WI38 (cell line): ENCODE measurements around the gene IRS1.
"Not testable (repeated sequence)": the region's sequence is repeated elsewhere in the genome, so short reads cannot be mapped to it uniquely, and the experiment has no call there.

Experiments
- H3K4me3 ChIP-seq: 2 replicates; pipeline ENCODE4 v1.5.1; 2011; ENCODE audit warnings: low read depth, mild to moderate bottlenecking, control low read depth, low read length
- TF ChIP-seq, protein P1 (sequence below): IDR thresholded peaks from 2 replicates; pipeline ENCODE4 v1.5.1; 2012; ENCODE audit warnings: low read depth, mild to moderate bottlenecking, control low read depth, low read length

IRS1 gene, protein sequence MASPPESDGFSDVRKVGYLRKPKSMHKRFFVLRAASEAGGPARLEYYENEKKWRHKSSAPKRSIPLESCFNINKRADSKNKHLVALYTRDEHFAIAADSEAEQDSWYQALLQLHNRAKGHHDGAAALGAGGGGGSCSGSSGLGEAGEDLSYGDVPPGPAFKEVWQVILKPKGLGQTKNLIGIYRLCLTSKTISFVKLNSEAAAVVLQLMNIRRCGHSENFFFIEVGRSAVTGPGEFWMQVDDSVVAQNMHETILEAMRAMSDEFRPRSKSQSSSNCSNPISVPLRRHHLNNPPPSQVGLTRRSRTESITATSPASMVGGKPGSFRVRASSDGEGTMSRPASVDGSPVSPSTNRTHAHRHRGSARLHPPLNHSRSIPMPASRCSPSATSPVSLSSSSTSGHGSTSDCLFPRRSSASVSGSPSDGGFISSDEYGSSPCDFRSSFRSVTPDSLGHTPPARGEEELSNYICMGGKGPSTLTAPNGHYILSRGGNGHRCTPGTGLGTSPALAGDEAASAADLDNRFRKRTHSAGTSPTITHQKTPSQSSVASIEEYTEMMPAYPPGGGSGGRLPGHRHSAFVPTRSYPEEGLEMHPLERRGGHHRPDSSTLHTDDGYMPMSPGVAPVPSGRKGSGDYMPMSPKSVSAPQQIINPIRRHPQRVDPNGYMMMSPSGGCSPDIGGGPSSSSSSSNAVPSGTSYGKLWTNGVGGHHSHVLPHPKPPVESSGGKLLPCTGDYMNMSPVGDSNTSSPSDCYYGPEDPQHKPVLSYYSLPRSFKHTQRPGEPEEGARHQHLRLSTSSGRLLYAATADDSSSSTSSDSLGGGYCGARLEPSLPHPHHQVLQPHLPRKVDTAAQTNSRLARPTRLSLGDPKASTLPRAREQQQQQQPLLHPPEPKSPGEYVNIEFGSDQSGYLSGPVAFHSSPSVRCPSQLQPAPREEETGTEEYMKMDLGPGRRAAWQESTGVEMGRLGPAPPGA (N-terminal part only)

DNA sequence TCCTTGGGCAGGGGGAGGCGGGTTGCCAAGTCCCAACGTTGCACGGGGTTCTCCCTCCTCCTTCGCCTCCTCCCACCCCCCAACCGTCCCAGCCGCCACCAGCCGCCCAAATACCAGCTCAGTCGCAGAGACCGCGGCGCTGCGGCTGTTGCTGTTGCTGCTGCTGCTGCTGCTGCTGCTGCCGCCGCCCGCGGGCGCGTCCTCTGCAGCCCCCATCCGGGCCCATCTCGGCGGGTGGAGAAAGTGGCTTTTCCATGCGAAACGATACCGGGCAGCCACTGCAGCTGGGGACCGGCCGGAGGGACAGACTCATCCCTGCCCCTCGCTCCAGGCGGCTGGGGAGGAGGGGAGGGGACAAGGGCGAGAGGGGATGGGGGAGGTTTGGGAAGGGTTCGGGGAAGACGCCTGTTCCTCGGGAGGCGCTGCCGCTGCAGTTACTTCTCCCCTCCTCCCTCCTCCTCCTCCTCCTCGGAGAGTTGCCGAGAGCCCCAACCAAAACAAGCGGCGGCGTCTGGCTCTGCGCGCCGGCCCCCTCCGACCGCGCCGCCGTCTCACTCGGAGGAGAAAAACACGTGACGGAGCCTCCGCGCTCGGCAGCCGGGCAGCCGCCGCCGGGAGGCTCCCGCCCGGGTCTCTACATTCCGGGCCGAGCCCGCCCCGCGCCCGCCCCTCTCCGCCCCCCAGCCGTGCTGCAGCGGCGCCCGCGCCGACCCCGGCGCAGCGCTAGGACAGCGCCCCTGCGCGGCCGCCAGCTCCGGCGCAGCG, at the start of gene IRS1:
TSS of gene IRS1 (minus strand) at position 610 of the 765 bp plus-strand sequence. CDS start 1,082 bp downstream, outside the sequence.
- TF ChIP-seq, protein P1, sequence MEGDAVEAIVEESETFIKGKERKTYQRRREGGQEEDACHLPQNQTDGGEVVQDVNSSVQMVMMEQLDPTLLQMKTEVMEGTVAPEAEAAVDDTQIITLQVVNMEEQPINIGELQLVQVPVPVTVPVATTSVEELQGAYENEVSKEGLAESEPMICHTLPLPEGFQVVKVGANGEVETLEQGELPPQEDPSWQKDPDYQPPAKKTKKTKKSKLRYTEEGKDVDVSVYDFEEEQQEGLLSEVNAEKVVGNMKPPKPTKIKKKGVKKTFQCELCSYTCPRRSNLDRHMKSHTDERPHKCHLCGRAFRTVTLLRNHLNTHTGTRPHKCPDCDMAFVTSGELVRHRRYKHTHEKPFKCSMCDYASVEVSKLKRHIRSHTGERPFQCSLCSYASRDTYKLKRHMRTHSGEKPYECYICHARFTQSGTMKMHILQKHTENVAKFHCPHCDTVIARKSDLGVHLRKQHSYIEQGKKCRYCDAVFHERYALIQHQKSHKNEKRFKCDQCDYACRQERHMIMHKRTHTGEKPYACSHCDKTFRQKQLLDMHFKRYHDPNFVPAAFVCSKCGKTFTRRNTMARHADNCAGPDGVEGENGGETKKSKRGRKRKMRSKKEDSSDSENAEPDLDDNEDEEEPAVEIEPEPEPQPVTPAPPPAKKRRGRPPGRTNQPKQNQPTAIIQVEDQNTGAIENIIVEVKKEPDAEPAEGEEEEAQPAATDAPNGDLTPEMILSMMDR: no peak
- peak within 1 kb of the TSS; percentile 73 for H3K4me3 ChIP-seq

DNA sequence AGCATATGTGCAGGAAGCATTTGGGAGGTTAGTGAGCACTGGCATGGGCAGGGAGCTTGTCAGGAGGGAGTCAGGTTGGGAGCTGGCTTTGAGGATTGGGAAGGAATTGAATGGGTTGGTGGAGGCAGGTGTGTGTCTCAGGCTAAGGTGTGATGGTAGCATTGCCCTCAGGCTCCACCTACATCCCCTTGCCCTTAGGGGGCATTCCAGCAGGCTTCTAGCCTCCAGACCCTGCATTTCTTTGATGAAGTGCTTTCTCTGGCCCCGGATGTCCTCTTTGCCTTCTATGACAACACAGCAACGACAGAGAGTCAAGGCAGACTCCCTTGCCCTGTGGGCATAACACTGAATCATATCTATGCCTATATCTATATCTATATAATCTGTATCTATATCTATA, 49.7 kb upstream of the IRS1 start:
- TF ChIP-seq, protein P1: no peak
- no peak overlapping the region for H3K4me3 ChIP-seq

DNA sequence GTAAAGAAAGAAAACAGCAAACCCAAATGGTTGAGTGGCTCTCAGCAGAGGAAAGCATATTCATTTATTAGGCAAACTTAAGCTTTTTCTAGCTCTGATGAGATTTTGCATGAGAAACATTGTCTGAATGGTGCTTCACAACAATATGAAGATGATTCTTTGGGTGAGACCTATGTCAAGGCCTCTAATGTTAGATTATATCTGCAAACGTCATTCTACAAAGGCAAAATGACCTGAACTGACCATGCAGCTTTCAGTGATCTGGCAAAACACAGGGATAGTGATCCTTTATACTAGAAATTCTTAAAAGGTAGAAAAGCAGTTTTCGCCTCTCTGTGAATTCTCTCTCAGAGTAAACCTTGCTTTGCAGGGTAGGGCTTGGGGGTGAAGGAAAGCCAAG, 47.9 kb upstream of the IRS1 start:
- no peak overlapping the region for H3K4me3 ChIP-seq
- TF ChIP-seq, protein P1: no peak

DNA sequence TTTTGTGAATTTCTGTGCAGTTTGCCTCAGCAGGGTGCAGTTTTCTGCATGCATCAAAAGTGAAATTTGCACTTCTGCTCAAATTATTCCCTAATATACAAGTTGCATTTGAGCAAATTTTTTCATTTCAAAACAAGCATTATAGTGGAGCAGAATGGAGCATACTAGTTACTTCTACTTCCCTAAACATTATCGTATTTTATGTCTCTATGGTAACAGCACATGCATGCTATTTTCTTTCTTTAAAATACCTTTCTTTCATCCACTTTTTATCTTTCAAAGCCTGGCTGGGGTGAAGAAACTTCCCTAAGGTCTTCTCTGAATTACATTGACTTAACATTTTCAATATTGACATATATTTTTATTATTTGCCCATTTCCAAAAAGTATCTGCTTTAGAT, 47.5 kb upstream of the IRS1 start:
- TF ChIP-seq, protein P1: no peak
- H3K4me3 ChIP-seq: no peak overlapping the region

DNA sequence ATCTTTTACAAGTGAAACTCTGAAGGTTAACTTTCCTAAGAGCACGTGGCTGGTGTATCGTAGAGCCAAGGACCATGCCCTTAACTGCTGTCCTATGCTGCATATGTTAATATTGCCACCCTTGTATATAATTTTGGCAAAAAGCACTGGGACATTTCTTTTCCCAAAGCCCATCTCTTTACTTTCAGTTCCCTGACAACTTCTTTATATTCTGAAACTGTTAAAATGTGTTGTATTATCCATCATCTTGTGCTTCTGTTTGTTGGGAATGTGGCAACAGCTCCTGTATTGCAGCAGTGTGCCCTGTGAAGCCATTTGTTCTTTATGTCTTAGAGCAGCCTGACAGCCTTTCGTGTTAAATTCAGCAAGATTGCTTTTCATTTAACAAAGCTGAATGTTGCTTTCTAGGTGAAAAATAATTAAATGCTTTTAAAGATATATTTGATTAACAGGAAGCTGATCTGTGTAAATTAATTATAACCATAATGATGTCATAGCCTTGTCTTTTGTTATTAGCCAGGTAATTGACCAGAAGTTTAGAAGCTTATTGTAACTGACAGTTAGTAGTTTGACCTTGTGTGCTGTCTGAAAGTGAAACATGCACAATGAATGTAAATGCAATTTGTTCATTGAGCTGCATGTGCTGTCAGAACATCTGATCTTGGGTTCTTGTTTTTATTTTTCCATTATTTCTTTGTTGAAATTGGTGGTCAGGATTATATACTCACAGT, 45.9 kb upstream of the IRS1 start:
- TF ChIP-seq, protein P1: no peak
- no peak overlapping the region for H3K4me3 ChIP-seq

DNA sequence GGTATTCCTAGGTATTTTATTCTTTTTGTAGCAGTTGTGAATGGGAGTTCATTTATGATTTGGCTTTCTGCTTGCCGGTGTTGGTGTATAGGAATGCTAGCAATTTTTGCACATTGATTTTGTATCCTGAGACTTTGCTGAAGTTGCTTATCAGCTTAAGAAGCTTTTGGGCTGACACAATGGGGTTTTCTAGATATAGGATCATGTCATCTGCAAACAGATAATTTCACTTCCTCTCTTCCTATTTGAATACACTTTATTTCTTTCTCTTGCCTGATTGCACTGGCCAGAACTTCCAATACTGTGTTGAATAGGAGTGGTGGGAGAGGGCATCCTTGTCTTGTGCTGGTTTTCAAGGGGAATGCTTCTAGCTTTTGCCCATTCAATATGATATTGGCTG, 43.4 kb upstream of the IRS1 start:
- not testable (repeated sequence) for H3K4me3 ChIP-seq

DNA sequence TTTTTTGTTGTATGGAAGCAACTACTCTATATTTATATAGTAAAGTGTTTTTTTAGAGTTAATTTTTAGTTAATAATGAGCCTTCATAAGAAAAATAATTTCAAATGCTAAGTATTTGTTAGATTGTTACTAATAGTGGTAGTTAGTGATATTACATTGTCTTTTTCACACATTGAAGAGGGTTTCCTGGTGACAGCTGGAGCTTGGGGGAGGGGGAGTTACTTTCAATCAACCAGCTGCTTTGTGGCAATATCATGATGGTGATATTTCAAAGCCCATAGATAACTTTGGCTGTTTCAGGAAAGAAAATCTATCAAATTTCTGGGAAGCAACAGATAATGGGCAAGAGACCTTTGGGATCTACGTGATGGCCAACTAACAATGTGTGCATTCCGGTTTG, 40.3 kb upstream of the IRS1 start:
- TF ChIP-seq, protein P1: no peak
- no peak overlapping the region for H3K4me3 ChIP-seq
